Keratinocyte (primary cell): ENCODE results near the gene CBX2.

Source experiments
- CTCF ChIP-seq, 3 experiments: IDR thresholded peaks in 1 of 3; conservative IDR thresholded peaks in 1 of 3; optimal IDR thresholded peaks in 1 of 3; 2 replicates in 2 of 3; 3 replicates in 1 of 3; pipeline versions ENCODE3 to v1.5.1; 2011; ENCODE audit warnings: low read length in 3 of 3, mild to moderate bottlenecking in 3 of 3, moderate library complexity in 2 of 3, control low read depth in 1 of 3, inconsistent platforms in 1 of 3; ENCODE audit not compliant: insufficient read depth in 2 of 3; ENCODE audit errors: extremely low read depth in 1 of 3
- EZH2 ChIP-seq: IDR thresholded peaks from one replicate; pipeline ENCODE4 v1.6.1; 2012; ENCODE audit warnings: inconsistent platforms, mild to moderate bottlenecking, low read length, moderate library complexity

DNA sequence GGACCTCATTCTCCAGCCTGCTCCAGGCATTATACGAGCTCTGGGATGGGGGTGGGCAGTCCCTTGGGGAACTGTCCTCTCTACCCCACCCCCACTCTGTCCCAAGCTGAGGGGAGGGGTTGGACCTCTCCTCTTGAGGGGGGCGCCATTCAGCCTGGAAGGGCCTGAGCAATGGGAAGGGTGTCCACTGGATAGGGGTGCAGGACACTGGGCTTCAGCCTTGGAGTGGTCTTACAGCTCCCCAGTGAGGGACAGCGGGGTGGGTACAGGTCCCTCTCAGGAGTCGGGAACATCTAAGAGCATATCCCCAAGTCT, 28.5 kb downstream of the CBX2 start:
- TF ChIP-seq CTCF (optimal IDR thresholded peaks at IDR 0.05 in 1 of 3, IDR thresholded peaks at IDR 0.05 in 1 of 3, conservative IDR thresholded peaks at IDR 0.05 in 1 of 3; ENCODE audit: extremely low read depth in 1 of 3, insufficient read depth in 2 of 3, low read length in 3 of 3), result no peak
- TF ChIP-seq EZH2, result no peak
